KBM-7 (cell line): ENCODE measurements around the gene DIP2C.
"Not testable (repeated sequence)": the region's sequence is repeated elsewhere in the genome, so short reads cannot be mapped to it uniquely, and the experiment has no call there.

ENCODE experiments used
- DNase-seq: peaks from one replicate; pipeline ENCODE4 v3.0.0-alpha.2; 2015
- in situ Hi-C: fragments of 300-500 bp; cut with MboI; formaldehyde crosslinking; loops from 2 replicates; pipeline ENCODE4 v1.14.3; 2020; ENCODE audit warnings: low sequenced_read_pairs, low pct_unique_long_range_greater_than_20kb, mixed read lengths

The DIP2C gene

GRCh38 chr10:517241-517830 is 172.1 kb downstream of the DIP2C start:
- in situ Hi-C loops, result no loop called here
- no peak for DNase-seq

GRCh38 chr10:516764-517163 is 172.7 kb downstream of the DIP2C start:
- in situ Hi-C loops, result no loop called here
- no peak for DNase-seq

GRCh38 chr10:515674-516073 is 173.8 kb downstream of the DIP2C start:
- in situ Hi-C loops, result no loop called here

GRCh38 chr10:514137-514671 is 175.3 kb downstream of the DIP2C start:
- in situ Hi-C loops, result no loop called here

More at GRCh38 chr10:515674-516073, 173.8 kb downstream of the DIP2C start:
- DNase-seq, result no peak

GRCh38 chr10:513393-513792 is 176.1 kb downstream of the DIP2C start:
- in situ Hi-C loops, result no loop called here

More at GRCh38 chr10:514137-514671, 175.3 kb downstream of the DIP2C start:
- DNase-seq, result no peak

GRCh38 chr10:512661-513060 is 176.8 kb downstream of the DIP2C start:
- in situ Hi-C loops, result not testable (repeated sequence)

More at GRCh38 chr10:513393-513792, 176.1 kb downstream of the DIP2C start:
- DNase-seq, result no peak

GRCh38 chr10:511849-512191 is 177.6 kb downstream of the DIP2C start:
- in situ Hi-C loops, result no loop called here
- DNase-seq, result no peak

More at GRCh38 chr10:512661-513060, 176.8 kb downstream of the DIP2C start:
- DNase-seq, result not testable (repeated sequence)

GRCh38 chr10:511101-511848 is 178.2 kb downstream of the DIP2C start:
- DNase-seq, result peak; percentile 81
- in situ Hi-C loops, result no loop called here

- DNase-seq, result no peak
- in situ Hi-C loops, result no loop called here
Observed at GRCh38 chr10:510415-510881, 179.0 kb downstream of the DIP2C start.

GRCh38 chr10:509361-510102 is 179.9 kb downstream of the DIP2C start:
- no peak for DNase-seq
- in situ Hi-C loops, result no loop called here

GRCh38 chr10:508726-509125 is 180.7 kb downstream of the DIP2C start:
- in situ Hi-C loops, result no loop called here
- no peak for DNase-seq

GRCh38 chr10:507908-508444 is 181.5 kb downstream of the DIP2C start:
- in situ Hi-C loops, result no loop called here
- DNase-seq, result no peak

GRCh38 chr10:507355-507699 is 182.1 kb downstream of the DIP2C start:
- DNase-seq, result no peak
- in situ Hi-C loops, result no loop called here

- in situ Hi-C loops, result no loop called here
- DNase-seq, result no peak
Observed at GRCh38 chr10:506451-507354, 182.8 kb downstream of the DIP2C start.

- in situ Hi-C loops, result no loop called here
- DNase-seq, result no peak
Observed at GRCh38 chr10:505419-505818, 184.0 kb downstream of the DIP2C start.

GRCh38 chr10:504806-505205 is 184.7 kb downstream of the DIP2C start:
- in situ Hi-C loops, result no loop called here
- no peak for DNase-seq

- in situ Hi-C loops, result no loop called here
- no peak for DNase-seq
Observed at GRCh38 chr10:504121-504611, 185.3 kb downstream of the DIP2C start.

GRCh38 chr10:501596-501995 is 187.9 kb downstream of the DIP2C start:
- DNase-seq, result no peak
- in situ Hi-C loops, result no loop called here

- in situ Hi-C loops, result no loop called here
- no peak for DNase-seq
Observed at GRCh38 chr10:500876-501275, 188.6 kb downstream of the DIP2C start.
